CD14-positive monocyte (primary cell): ENCODE results near the gene GALNTL6. TPM values are rescaled to one million over a fixed set of nuclear protein-coding genes. Genes with fewer than 3 reads are reported as not detected.
"Not testable (repeated sequence)": the region's sequence is repeated elsewhere in the genome, so short reads cannot be mapped to it uniquely, and the experiment has no call there.

ENCODE experiments used
- DNase-seq, 3 donors: peaks; one replicate each; pipeline ENCODE4 v3.0.0-alpha.2; 2011 to 2022
- H2AFZ ChIP-seq: 2 replicates; pipeline ENCODE4 v1.6.0; 2012; ENCODE audit warnings: mild to moderate bottlenecking, low read depth, low read length, inconsistent platforms; ENCODE audit not compliant: insufficient read depth, poor library complexity, severe bottlenecking
- H3K27ac ChIP-seq, 2 donors: 1 replicate in 1 of 2; 2 replicates in 1 of 2; pipeline ENCODE4 v1.5.1; 2012 to 2013; ENCODE audit warnings: low read length in 2 of 2, control low read depth in 1 of 2, inconsistent platforms in 1 of 2, low read depth in 1 of 2, mild to moderate bottlenecking in 1 of 2
- H3K27me3 ChIP-seq, 2 donors: one replicate each; pipeline versions ENCODE4 v1.6.0 to v1.6.1; 2011 to 2013; ENCODE audit warnings: low read length in 2 of 2; ENCODE audit not compliant: control insufficient read depth in 2 of 2, insufficient read depth in 2 of 2
- H3K36me3 ChIP-seq, 2 donors: replicated peaks in 1 of 2; 1 replicate in 1 of 2; 2 replicates in 1 of 2; pipeline versions ENCODE4 v1.5.1 to v1.6.1; 2012 to 2013; ENCODE audit warnings: low read length in 2 of 2, control low read depth in 1 of 2, inconsistent platforms in 1 of 2, mild to moderate bottlenecking in 1 of 2; ENCODE audit not compliant: insufficient read depth in 2 of 2, control insufficient read depth in 1 of 2
- H3K4me1 ChIP-seq, 2 donors: 1 replicate in 1 of 2; 2 replicates in 1 of 2; pipeline versions ENCODE4 v1.5.1 to v1.6.1; 2012 to 2013; ENCODE audit warnings: low read length in 2 of 2, control low read depth in 1 of 2, inconsistent platforms in 1 of 2, mild to moderate bottlenecking in 1 of 2, moderate library complexity in 1 of 2; ENCODE audit not compliant: insufficient read depth in 2 of 2, control insufficient read depth in 1 of 2
- H3K4me2 ChIP-seq: replicated peaks from 2 replicates; pipeline ENCODE3; 2012; ENCODE audit warnings: low read length, moderate library complexity, mild to moderate bottlenecking; ENCODE audit not compliant: poor library complexity, severe bottlenecking; ENCODE audit errors: extremely low read depth
- H3K4me3 ChIP-seq, 3 experiments: fragments of 200-600 bp in 1 of 3; sonication (generic) in 1 of 3; replicated peaks in 1 of 3; 1 replicate in 2 of 3; 2 replicates in 1 of 3; pipeline ENCODE4 v1.5.1; 2011 to 2013; ENCODE audit warnings: low read length in 3 of 3, mild to moderate bottlenecking in 3 of 3, control low read depth in 2 of 3, low read depth in 2 of 3, inconsistent platforms in 1 of 3, moderate library complexity in 1 of 3
- H3K79me2 ChIP-seq: 2 replicates; pipeline ENCODE4 v1.6.0; 2012; ENCODE audit warnings: mild to moderate bottlenecking, control low read depth, inconsistent platforms, low read length, moderate library complexity; ENCODE audit not compliant: insufficient read depth
- H3K9ac ChIP-seq: 2 replicates; pipeline ENCODE4 v1.6.0; 2017; ENCODE audit warnings: low read length, mild to moderate bottlenecking; ENCODE audit not compliant: insufficient read depth, poor library complexity, severe bottlenecking
- H3K9me3 ChIP-seq, 2 donors: replicated peaks in 1 of 2; 1 replicate in 1 of 2; 2 replicates in 1 of 2; pipeline versions ENCODE4 v1.5.1 to v1.6.1; 2012 to 2013; ENCODE audit warnings: low read length in 2 of 2, control low read depth in 1 of 2; ENCODE audit not compliant: control insufficient read depth in 1 of 2, insufficient read depth in 1 of 2
- H4K20me1 ChIP-seq: 2 replicates; pipeline ENCODE4 v1.6.0; 2012; ENCODE audit warnings: mild to moderate bottlenecking, low read length, control low read depth, moderate library complexity; ENCODE audit not compliant: insufficient read depth
- H3K27ac Mint-ChIP-seq, 7 donors: one replicate each; pipeline ENCODE4 v1.8.0; 2020; ENCODE audit warnings: mild to moderate bottlenecking in 7 of 7, mixed read lengths in 7 of 7, moderate library complexity in 6 of 7, inconsistent platforms in 2 of 7
- H3K27me3 Mint-ChIP-seq, 3 donors: one replicate each; pipeline ENCODE4 v1.8.0; 2021 to 2022; ENCODE audit warnings: low read depth in 3 of 3, mild to moderate bottlenecking in 3 of 3, mixed read lengths in 3 of 3, moderate library complexity in 3 of 3, inconsistent platforms in 1 of 3
- H3K36me3 Mint-ChIP-seq, 2 donors: one replicate each; pipeline ENCODE4 v1.8.0; 2020; ENCODE audit warnings: mixed read lengths in 2 of 2, inconsistent platforms in 1 of 2, mild to moderate bottlenecking in 1 of 2
- H3K4me1 Mint-ChIP-seq: one replicate; pipeline ENCODE4 v1.8.0; 2020; ENCODE audit warnings: mild to moderate bottlenecking, mixed read lengths
- H3K4me3 Mint-ChIP-seq, 2 donors: one replicate each; pipeline ENCODE4 v1.8.0; 2020; ENCODE audit warnings: mild to moderate bottlenecking in 2 of 2, mixed read lengths in 2 of 2, moderate library complexity in 1 of 2
- H3K9me3 Mint-ChIP-seq, 7 donors: one replicate each; pipeline ENCODE4 v1.8.0; 2020 to 2022; ENCODE audit warnings: mixed read lengths in 7 of 7, mild to moderate bottlenecking in 6 of 7, moderate library complexity in 6 of 7, inconsistent platforms in 2 of 7
- CTCF ChIP-seq: fragments of 200-600 bp; IDR thresholded peaks from one replicate; pipeline ENCODE4 v1.8.0; 2022; ENCODE audit warnings: antibody characterized with exemption, mild to moderate bottlenecking
- WGBS: methylation state at CpG from one replicate; pipeline ENCODE4 v1.1.5; 2013; ENCODE audit warnings: missing lambda C conversion rate; ENCODE audit not compliant: insufficient coverage; 5-methylcytosine and 5-hydroxymethylcytosine counted together
- intact Hi-C, 2 donors: fragments of 100-400 bp; cut with micrococcal nuclease; formaldehyde crosslinking; loops; one replicate each; pipeline versions ENCODE4 v1.15.0 to v1.15.1; 2023
- polyA plus RNA-seq, 3 donors: library from polyadenylated mRNA; depleted of rRNA in 1 of 3; unstranded in 2 of 3; stranded (reverse) in 1 of 3; fragments of 300-500 nt in 2 of 3; fragments of >200 nt in 1 of 3; fragmentation: Illumina TruSeq in 2 of 3; gene quantifications; 1 replicate in 2 of 3; 2 replicates in 1 of 3; pipeline ENCODE4 v1.2.3, GENCODE V29; 2012 to 2021

GALNTL6 gene
- polyA plus RNA-seq, 3 donors, result 0.05 TPM; not detected in 2

- H3K27me3 ChIP-seq, result peaks cover 0 to 2% of the 10 kb centered on the region in 2 donors
- H3K4me3 ChIP-seq, result no peak overlapping the region
- intact Hi-C loops, result no loop called here
- H3K9ac ChIP-seq, result no peak overlapping the region
- H3K4me1 ChIP-seq, result peaks cover 0 to 8% of the 10 kb centered on the region in 2 donors
- H3K27ac ChIP-seq, result no peak overlapping the region
- no peaks in the 10 kb centered on the region for H3K36me3 ChIP-seq
- Mint-ChIP-seq H3K27ac (no peak overlapping the region), H3K27me3 (peaks cover 3 to 11% (median 11%) of the 10 kb centered on the region in 3 donors), H3K4me1 (peaks cover 3% of the 10 kb centered on the region), H3K9me3 (peaks cover 0 to 3% (median 0%) of the 10 kb centered on the region in 7 donors), H3K4me3 (no peak overlapping the region), H3K36me3 (no peaks in the 10 kb centered on the region)
- no peak for DNase-seq
- H3K4me2 ChIP-seq, result no peak overlapping the region
- TF ChIP-seq CTCF, result no peak
- WGBS, result 100% methylated on average over 2 of the region's 4 CpGs
- no peaks in the 10 kb centered on the region for H3K9me3 ChIP-seq
- H3K79me2 ChIP-seq, result no peaks in the 10 kb centered on the region
- no peak overlapping the region for H2AFZ ChIP-seq
- no peaks in the 10 kb centered on the region for H4K20me1 ChIP-seq
Observed at GRCh38 chr4:172793565-172794306, 980.5 kb downstream of the GALNTL6 start.

GRCh38 chr4:172794307-172794703 lies 981.1 kb downstream of the GALNTL6 start:
- intact Hi-C loops, result no loop called here
- 95% methylated on average over 2 of the region's 3 CpGs for WGBS

GRCh38 chr4:172797281-172797680 lies 984.1 kb downstream of the GALNTL6 start:
- intact Hi-C loops, H3K27me3 ChIP-seq, H3K36me3 Mint-ChIP-seq, H3K4me3 ChIP-seq, H3K4me1 Mint-ChIP-seq, H3K27ac ChIP-seq, H3K36me3 ChIP-seq, H3K9me3 ChIP-seq, DNase-seq, H3K4me1 ChIP-seq, H3K4me3 Mint-ChIP-seq, H3K9ac ChIP-seq, H2AFZ ChIP-seq, H4K20me1 ChIP-seq, H3K9me3 Mint-ChIP-seq, H3K4me2 ChIP-seq, H3K27ac Mint-ChIP-seq, H3K79me2 ChIP-seq: not testable (repeated sequence)
- 100% methylated on average over 6 of the region's 18 CpGs for WGBS
- H3K27me3 Mint-ChIP-seq, result peaks cover 2 to 11% (median 10%) of the 10 kb centered on the region in 3 donors

More at GRCh38 chr4:172794307-172794703, 981.1 kb downstream of the GALNTL6 start:
- H3K36me3 Mint-ChIP-seq, result no peaks in the 10 kb centered on the region
- Histone ChIP-seq H3K9me3 (no peaks in the 10 kb centered on the region), H3K79me2 (no peaks in the 10 kb centered on the region), H3K4me3 (no peak overlapping the region), H3K27ac (no peak overlapping the region), H3K4me2 (no peak overlapping the region), H3K9ac (no peak overlapping the region), H3K27me3 (peaks cover 0 to 2% of the 10 kb centered on the region in 2 donors), H4K20me1 (no peaks in the 10 kb centered on the region), H3K36me3 (no peaks in the 10 kb centered on the region), H2AFZ (no peak overlapping the region), H3K4me1 (peaks cover 0 to 8% of the 10 kb centered on the region in 2 donors)
- no peaks in the 10 kb centered on the region for H3K9me3 Mint-ChIP-seq
- no peak for TF ChIP-seq CTCF
- H3K27me3 Mint-ChIP-seq, result peaks cover 5 to 11% (median 11%) of the 10 kb centered on the region in 3 donors
- H3K4me1 Mint-ChIP-seq, result peaks cover 3% of the 10 kb centered on the region
- H3K4me3 Mint-ChIP-seq, result no peak overlapping the region
- no peak for DNase-seq
- H3K27ac Mint-ChIP-seq, result no peak overlapping the region
